Caki2 (cell line): Measurements from ENCODE around the gene CDH5. TPM values are rescaled to one million over a fixed set of nuclear protein-coding genes. Genes with fewer than 3 reads are reported as not detected.

Experiments used
- DNase-seq: peaks from one replicate; pipeline ENCODE4 v3.0.0-alpha.2; 2015; ENCODE audit warnings: low read depth
- in situ Hi-C: cut with HindIII; loops from 2 replicates; pipeline ENCODE4 v1.10.0; 2016; ENCODE audit warnings: low sequenced_read_pairs, low pct_unique_long_range_greater_than_20kb, mixed read lengths
- total RNA-seq: library from RNA; depleted of rRNA; stranded (reverse); fragments of >200 nt; shearing (Covaris generic); gene quantifications from 2 replicates; pipeline ENCODE4 v1.2.3, GENCODE V29; 2014; ENCODE audit warnings: low replicate concordance

Gene CDH5
- total RNA-seq, 1 experiment from 2014 or later = not detected

GRCh38 chr16:66426112-66427035 lies 59.9 kb downstream of the CDH5 start:
- in situ Hi-C loops = no loop called here
- DNase-seq = no peak

- no peak for DNase-seq
- in situ Hi-C loops = no loop called here
Observed at GRCh38 chr16:66427036-66427860, 60.8 kb downstream of the CDH5 start, which contains the start of gene BEAN1. Gene BEAN1, plus strand, starts transcription at chr16:66427295. Its CDS starts 10,382 bp downstream, at chr16:66437677.

GRCh38 chr16:66427871-66428681 lies 61.6 kb downstream of the CDH5 start:
- no peak for DNase-seq
- in situ Hi-C loops = no loop called here

GRCh38 chr16:66428682-66429251 lies 62.3 kb downstream of the CDH5 start:
- in situ Hi-C loops = no loop called here
- DNase-seq = no peak

GRCh38 chr16:66429290-66429962 lies 62.9 kb downstream of the CDH5 start:
- in situ Hi-C loops = no loop called here

GRCh38 chr16:66430214-66430613 lies 63.7 kb downstream of the CDH5 start:
- no peak for DNase-seq
- in situ Hi-C loops = no loop called here

More at GRCh38 chr16:66429290-66429962, 62.9 kb downstream of the CDH5 start:
- no peak for DNase-seq

GRCh38 chr16:66431760-66432159 lies 65.3 kb downstream of the CDH5 start:
- no peak for DNase-seq
- in situ Hi-C loops = no loop called here

DNA sequence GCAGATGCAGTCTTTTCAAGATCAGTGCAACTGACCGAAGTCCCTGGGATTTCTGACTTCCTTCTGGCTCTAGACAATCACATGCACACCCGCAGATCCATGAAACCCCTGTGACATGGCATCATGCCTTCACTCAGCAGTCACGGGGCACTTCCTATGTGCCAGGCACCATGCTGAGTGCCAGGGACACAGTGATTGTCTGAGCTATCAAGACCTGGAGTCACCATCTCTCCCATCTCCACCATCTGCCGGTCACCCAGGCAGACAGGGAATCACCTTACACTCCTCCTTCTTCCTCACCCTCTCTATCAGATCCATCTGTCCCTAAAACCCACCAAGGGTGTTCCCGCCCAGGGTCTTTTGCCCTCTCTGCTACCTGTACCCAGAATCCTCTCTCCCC lies 65.9 kb downstream of the CDH5 start:
- in situ Hi-C loops = no loop called here

DNA sequence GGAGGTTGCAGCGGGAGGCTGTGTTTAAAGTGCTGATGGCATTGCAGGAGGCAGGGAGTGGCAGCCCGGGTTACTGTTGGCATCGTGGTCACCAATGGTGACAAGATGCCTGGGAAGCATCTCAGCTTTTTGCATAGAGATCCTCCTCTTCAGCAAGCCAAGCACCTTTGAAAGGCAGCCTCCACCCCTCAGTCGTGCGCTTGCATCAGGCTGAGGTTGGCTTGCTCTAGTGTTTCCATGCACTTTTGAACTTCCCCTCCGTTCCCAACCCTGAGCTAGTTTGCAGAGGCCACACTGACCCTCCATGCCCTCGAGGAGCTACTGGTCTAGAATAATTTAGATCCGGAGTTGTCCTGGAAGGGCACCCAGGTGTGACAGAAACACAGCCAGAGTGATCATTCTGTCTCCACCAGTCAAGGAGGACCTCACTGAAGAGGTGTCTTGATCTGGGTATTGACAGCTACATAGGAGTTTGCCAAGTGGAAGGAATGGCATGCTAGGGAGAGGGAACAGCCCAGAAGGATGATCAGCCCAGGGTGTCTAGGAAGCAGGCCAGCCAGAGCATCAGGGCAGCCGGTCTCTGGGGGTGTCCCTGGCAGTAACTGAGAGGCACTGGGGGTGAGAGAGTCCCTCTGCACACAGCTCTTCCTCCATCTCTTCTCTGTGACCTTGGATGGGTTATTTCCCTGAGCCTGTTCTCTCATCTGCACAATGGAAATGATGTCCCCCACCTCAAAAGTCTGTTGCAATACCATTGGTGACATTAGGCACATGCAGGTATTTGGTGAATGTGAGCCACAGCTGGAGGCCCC lies 68.3 kb downstream of the CDH5 start:
- DNase-seq = peak; percentile 83
- in situ Hi-C loops = no loop called here

More for the DNA sequence above, 65.9 kb downstream of the CDH5 start:
- DNase-seq = no peak

GRCh38 chr16:66435896-66436295 lies 69.4 kb downstream of the CDH5 start:
- in situ Hi-C loops = no loop called here
- no peak for DNase-seq

GRCh38 chr16:66437391-66437945 lies 71.0 kb downstream of the CDH5 start:
- no peak for DNase-seq
- in situ Hi-C loops = no loop called here

GRCh38 chr16:66438536-66438935 lies 72.0 kb downstream of the CDH5 start:
- in situ Hi-C loops = no loop called here
- no peak for DNase-seq

DNA sequence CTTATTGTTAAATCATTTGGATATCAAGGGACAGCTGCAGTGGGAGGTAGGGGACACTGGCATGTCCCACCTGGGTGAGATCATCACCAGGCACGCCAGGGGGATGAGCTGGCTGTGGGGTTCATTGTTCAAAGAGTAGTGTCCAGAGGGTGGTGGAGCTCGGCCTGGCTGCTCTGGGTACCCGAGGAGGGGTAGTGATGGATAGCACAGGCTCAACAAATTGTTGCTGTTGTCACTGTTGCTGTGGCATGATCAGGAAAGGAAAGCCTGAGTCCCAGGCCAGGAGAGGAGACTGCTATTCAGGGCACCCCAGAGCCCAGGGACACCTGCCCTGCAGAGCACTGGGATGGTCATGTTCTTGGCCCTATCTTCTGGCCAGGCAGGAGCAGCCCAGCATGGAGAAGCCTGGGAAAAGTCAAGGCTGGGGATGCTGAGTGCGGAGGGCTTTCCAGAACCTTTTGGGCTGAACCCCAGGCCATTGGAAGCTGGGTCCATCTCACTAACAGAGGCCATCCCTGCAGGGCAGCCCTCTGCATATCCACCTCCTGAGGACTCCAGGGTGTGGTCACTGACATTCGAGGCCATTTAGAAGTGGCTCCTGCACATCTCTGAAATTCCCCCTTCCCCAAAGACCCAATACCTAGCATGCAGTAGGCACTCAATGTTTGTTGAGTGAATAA lies 72.7 kb downstream of the CDH5 start:
- in situ Hi-C loops = no loop called here
- DNase-seq = no peak

DNA sequence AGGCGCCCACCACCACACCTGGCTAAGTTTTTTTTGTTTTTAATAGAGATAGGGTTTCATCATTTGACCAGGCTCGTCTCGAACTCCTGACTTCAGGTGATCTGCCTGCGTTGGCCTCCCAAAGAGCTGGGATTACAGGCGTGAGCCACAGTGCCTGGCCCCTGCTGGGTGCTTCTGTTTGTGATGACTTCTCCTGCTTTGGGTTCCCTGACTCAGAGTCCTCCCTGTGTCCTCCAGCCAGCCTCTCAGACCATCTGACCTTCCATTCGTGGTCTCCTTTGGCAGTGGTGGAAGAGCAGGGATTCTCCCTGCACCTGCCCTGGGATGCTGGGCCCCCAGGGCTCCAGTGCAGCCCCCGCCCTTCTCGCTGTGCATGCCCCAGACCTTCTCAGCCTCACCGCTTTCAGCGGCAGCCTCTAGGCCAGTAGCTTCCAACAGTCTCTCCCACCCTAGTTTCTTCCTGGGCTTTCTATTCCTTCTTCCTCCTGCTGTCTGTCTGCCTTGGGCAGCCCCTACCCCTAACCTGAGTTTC lies 73.8 kb downstream of the CDH5 start:
- in situ Hi-C loops = no loop called here
- no peak for DNase-seq

GRCh38 chr16:66440970-66441369 lies 74.5 kb downstream of the CDH5 start:
- no peak for DNase-seq
- in situ Hi-C loops = no loop called here
